NB4 (cell line): ENCODE measurements around the gene CHMP2B.
A peak's percentile ranks its signal among the peaks of the same experiment; 100 is the strongest.

Experiments used
- CTCF ChIP-seq: IDR thresholded peaks from one replicate; pipeline ENCODE4 v1.5.1; 2012; ENCODE audit warnings: low read depth, low read length
- MAX ChIP-seq: IDR thresholded peaks from 2 replicates; pipeline ENCODE4 v1.6.1; 2011; ENCODE audit warnings: low read depth, low read length
- MYC ChIP-seq: IDR thresholded peaks from 2 replicates; pipeline ENCODE4 v1.6.1; 2011; ENCODE audit warnings: low read depth, low read length
- POLR2A ChIP-seq: IDR thresholded peaks from 2 replicates; pipeline ENCODE4 v1.6.1; 2011; ENCODE audit warnings: mild to moderate bottlenecking; ENCODE audit not compliant: insufficient read length; ENCODE audit errors: extremely low read depth

- peak; percentile 51 for TF ChIP-seq CTCF
- TF ChIP-seq POLR2A = no peak
- TF ChIP-seq MAX = no peak
- no peak for TF ChIP-seq MYC
Measured at GRCh38 chr3:87298111-87298718, 71.1 kb downstream of the CHMP2B start.
